GM15510 (cell line): ENCODE measurements around the gene CD276.

Experiments
- POLR2A ChIP-seq: IDR thresholded peaks from 3 replicates; pipeline ENCODE4 v1.6.1; 2011; ENCODE audit warnings: borderline replicate concordance; ENCODE audit not compliant: insufficient read length; ENCODE audit errors: extremely low read depth

Gene CD276

DNA sequence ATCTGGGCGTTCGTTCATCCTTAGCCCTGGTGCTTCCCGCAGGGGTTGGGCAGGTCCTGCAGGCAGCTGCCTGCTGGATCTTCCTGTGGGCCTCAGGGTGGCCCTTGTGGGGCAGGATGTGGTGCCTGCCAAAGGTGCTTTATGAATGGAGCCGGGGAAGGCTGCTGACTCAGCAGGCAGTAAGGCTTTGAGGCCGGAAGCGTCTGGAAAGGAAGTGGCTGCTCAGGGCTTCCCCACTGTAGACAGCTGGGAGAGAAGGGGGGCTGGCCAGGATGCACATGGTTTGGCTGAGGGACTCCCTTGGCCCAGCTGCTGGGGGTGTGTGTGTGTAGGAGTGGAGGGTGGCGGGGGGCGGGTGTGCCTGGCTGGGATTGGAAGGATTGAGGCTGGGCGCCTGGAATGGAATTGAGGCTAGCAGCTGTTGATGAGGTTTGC is 12.9 kb downstream of the CD276 start:
- no peak for TF ChIP-seq POLR2A

DNA sequence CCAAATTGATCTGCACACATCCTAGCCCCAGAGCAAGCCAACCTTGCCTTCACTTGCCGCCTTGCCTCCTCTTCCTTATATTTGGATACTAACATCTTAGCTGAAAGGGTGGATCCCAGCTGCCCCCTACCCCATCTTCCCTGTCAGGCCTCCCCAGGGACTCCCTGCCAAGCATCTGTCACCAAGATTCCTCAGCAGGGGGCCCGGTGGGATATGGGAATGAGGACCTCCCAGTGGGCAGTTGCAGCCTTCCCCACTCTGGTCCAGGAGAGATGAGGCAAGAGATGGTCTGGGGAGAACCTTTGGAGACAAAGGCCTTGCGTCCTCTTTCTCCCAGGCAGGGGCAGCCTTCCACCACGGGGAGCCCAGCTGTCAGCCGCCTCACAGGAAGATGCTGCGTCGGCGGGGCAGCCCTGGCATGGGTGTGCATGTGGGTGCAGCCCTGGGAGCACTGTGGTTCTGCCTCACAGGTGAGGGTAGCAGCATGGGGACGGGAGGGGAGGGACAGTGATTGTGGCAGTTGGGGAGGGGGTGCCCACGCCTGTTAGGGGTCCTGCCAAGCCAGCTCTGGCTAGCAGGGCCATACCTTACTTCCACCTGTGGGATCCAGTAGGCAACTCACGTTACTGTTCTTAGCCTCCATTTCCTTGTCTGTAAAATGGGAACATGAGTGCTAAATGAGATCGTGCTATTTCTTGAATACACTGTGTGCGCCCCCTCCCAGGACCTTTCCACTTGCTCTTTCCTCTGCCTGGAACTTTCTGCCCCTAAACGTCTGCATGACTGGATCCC is 15.3 kb downstream of the CD276 start:
- TF ChIP-seq POLR2A, result no peak

DNA sequence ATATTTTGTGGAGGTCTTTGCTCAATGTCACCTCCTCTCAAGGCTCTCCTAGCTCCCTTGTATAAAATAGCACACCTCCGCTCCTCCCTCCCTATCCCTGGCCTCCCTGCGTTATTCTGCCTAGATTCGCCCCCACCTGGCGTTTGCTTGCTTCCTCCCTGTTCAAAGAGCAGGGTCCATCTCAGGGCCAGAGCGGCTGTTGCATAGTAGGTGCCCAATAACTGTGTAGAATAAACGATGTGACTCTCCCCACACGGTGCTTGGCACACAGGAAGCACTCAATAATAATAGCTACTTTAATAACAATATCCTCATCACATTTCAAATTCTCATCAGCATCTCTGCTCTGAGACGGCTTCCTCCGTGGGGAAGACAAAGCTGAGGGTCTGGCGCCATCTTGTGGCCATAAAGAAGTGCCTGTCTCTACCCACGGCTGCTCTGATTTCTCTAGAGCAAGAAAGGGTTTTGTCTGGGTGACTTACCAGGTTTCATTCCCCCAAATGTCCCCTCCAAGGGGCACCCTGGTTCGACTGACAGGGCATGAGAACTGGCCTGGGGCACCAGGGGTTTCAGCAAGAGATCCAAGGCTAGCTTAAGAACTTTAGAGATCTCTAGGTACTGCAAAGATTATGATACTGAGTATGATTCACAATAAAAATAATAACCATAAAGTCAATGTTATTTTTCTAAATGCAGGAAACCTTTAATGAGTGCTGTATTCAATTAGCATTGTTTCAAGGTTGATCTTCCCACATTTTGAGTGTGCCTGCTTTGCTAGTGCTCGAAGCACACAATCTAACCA is 16.1 kb downstream of the CD276 start:
- TF ChIP-seq POLR2A, result no peak

DNA sequence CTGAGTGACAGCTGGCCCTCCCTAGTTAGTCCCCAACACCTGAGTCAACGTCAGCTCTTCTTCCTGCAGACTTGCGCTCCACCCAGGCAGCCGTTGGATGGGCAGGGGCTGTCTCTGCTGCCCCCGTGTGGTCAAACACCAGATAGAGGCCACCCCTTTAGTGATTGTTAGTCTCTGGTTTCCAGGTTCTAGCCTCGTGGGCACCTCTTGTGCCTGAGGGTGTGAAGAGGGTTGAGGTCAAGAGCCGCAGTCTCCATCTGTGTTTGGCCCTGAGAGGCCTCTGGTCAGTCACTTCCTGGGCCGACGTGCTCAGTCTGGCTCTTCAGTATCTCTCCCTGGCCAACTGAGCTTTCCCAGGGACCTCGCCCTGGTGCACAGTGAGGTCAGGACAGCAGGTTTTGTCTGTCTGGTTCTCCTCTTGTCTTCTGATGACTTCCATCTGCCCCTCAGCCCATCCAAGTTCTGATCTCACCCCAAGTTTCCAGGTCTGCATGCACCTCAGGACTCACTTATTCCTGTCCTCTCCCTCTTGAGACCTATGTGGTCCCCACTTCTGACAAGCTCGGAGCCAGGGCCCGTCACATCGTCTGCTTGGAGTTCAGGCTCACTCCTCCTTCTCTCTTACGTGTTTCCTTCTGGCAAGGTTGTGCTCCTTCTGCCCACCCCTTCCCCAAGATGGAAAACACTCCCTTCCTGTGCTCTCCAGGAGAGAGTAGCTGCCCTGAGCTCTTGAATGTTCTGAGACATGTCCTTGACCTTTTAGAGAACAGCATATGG is 20.9 kb downstream of the CD276 start:
- TF ChIP-seq POLR2A, result no peak

DNA sequence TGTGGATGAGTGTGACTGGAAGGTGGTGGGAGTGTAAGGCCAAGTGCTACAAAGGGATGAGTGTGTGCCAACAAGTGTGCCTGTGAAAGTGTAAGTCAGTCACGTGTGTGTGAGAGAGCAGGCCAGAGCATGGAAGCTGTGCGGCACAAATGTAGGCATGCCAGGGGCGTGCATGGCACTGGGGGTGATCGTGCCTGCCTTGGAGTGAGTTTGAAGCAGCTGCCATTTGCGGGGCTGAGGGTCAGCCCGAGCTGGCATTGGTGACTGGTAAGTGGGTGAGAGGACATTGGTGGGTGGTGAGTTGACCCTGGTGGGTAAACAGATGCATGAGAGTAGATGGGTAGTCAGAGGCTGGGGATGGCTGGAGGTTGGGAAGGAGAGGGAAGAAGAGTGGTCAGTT is 24.5 kb downstream of the CD276 start:
- no peak for TF ChIP-seq POLR2A

DNA sequence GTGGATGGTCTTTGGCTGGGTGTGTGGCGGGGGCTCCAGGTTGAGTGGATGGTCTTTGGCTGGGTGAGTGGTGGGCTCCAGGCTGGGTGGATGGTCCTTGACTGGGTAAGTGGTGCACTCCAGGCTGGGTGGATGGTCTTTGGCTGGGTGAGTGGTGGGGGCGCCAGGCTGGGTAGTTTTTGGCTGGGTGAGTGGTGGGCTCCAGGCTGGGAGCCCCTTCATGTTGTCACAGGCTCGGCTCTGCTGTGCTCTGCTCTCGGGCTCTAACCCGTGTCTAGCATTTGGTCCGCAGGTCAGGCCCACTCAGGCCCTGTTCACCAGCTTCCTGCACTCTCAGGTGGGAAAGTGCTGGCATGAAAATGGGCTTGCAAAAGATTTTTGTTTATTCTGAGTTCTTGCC is 25.1 kb downstream of the CD276 start:
- TF ChIP-seq POLR2A, result no peak

DNA sequence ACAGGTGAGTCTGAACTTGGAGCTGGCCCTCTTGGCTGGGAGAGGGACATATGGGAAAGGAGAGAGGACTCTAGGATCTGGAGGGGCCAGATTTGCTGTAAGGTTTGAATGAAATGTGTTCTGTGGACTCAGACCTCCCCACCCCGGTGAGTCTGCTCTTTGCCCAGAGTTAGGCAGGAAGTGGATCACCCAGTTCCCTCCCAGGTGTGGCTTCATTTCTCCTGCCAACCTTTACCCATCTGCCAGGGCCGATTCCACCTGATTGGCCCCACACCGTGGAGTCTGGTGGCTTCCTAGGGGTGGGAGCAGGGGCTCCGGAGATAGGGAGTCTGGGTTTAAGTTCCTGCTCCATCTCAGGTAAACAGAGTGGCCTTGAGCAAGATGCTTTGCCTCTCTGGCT is 25.5 kb downstream of the CD276 start:
- no peak for TF ChIP-seq POLR2A

DNA sequence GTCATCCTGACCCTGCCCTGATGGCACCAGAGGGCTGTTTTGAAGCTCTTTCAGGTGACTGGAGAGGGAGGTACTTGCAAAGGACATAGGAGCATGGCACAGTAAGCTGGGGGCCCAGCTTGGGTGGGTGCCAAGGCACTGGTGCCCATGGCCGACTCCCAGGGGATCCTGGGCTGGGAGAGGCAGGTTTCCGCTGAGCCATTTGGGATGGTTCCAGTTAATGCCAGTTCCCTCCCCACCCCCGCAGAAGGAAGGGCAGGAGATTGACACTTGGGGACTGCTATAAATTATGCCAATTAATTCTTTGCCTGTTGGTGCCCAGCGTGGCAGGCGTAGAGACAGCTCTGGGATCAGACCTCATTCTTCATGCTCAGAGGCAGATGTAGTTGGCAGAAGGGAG is 26.1 kb downstream of the CD276 start:
- TF ChIP-seq POLR2A, result no peak

DNA sequence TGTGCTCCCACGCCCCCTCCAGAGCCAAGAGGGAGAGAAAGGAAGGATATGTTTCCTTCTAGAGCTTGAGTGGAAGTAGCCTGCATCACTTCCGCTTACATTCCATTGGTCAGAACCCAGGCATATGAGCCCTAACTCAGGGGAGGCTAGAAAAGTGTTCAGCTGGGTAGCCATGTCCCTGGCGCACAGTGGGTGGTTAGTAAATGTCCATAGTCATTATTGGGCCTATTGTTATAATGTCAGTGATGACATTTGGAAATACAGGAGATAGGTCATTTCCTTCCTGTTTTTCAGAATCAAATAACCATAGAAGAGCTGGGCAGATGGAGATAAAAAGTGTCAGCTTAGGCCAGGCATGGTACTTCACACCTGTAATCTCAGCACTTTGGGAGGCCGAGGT is 27.3 kb downstream of the CD276 start:
- no peak for TF ChIP-seq POLR2A

DNA sequence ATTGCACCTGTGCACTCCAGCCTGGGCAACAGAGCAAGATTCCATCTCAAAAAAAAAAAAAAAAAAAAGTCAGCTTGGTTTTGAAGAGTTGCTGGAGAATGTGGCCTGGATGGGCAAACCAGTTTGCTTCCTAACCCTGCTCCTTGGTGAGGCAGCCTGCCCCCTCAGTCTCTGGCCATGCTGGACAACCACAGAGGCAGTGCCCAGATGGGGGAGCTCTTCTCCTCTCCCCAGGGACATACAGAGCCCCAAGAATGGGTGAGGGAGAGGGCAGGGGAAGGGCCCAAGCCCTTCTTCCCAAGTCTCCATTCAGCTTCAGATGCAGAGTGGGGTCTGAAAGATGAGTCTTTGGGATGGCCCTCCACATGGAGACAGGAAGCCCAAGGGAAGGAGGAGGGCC is 27.9 kb downstream of the CD276 start:
- TF ChIP-seq POLR2A, result no peak

DNA sequence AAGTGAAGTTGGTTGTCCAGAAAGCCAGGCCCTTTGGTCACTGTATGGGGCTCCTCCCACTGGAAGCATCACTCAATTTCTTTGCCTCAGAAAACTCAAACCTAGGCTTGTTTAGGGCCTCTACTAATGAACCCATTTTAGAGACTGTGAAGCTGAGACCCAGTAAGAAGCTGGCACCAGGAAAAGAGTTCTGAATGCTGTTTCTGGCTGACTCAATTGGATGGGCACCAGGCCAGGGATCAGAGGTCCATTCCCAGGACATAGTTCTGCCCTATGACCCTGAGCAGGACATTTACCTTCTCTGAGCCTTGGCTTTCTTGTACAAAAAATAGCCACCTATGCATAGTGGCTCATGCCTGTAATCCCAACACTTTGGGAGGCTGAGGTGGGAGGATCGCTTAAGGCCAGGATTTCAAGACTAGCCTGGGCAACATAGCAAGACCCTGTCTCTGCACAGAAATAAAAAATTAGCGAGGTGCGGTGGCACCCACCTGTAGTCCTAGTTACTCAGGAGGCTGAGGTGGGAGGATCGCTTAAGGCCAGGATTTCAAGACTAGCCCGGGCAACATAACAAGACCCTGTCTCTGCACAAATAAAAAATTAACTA is 30.6 kb downstream of the CD276 start:
- TF ChIP-seq POLR2A, result no peak

DNA sequence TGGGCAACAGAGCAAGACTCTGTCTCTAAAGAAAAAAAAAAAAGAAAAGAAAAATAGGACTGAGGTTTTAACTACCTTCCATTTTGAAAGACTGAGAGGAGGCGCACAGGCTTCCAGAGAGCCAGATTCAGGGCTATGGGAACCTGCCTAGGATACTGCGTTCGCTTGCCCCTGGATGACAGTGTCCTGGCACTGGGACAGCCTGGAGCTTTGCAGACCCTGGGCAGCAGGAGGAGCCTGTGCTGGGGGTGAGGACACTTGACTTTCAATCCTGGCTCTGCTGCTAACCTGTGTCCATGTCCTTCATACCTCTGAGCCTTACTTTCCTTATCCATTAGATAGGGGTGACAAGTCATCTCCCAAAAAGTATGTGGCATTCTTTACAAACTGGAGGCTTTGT is 31.2 kb downstream of the CD276 start:
- no peak for TF ChIP-seq POLR2A

DNA sequence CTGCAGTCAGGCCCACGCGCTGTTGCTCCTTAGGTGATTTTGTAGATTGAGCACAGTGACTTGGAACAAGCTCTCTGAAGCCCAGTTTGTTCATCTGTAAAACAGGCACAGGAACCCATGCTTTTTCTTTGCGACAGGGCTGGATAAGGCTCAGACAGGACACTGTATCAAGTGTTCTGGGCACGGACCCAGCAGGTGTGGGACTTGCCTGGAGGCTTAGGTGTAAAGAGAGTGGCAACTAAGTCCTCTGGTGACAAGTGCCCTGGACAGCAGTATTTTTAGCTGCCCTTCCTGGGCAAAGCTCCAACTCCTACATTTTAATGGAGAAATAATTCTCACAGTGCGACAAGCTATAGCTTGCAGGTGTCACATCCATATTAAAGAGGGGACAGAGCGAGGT is 32.2 kb downstream of the CD276 start:
- no peak for TF ChIP-seq POLR2A

DNA sequence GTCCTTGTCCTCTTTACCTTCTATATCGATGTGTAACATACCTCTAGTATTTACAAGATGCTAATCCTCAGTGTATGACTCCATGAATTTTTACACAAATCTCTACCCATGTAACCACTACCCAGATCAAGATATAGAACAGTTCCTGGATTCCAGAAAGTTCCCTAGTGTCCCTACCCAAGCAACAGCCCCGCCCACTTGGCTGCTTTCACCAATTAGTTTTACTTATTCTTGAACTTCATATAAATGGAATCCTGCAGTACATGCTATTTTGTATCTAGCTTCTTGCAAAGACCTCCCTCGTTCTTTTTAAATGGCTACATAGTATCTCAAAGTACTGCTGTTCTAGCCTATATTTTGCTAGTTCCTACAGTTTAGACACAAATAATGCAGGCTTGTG is 33.0 kb downstream of the CD276 start:
- no peak for TF ChIP-seq POLR2A

DNA sequence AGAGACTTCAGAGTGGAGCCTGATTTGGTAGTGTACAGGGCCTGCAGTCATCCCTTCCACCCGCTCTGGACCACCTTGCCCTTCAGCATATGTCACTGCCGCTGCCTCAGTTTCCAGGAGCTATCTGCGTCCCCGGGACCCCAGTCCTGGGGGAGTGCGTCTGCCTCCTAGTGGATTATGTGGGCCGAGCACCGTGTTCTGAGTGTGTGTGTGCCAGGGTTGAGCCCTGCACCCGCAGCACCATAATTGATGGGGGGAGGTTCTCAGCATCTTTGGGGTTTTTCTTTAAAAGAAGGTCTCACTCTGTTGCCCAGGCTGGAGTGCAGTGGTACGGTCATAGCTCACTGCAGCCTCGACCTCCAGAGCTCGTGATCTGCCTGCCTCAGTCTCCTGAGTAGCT is 33.6 kb downstream of the CD276 start:
- no peak for TF ChIP-seq POLR2A
